ENCODE measurements around the gene ASIC4. TPM values are rescaled to one million over a fixed set of nuclear protein-coding genes. Genes with fewer than 3 reads are reported as not detected.

ASIC4 gene
- total RNA-seq, 1 experiment from 2014 or later: 2.1 TPM

GRCh38 chr2:219543596-219544358 is 29.5 kb downstream of the ASIC4 start, which contains the start of the genes CHPF and TMEM198 (continued):
- TF ChIP-seq REST (IDR thresholded peaks at IDR 0.05; ENCODE audit: low read depth): no peak
- peak; percentile 29 for TF ChIP-seq YY1 (IDR thresholded peaks at IDR 0.05; ENCODE audit: extremely low read depth, insufficient replicate concordance, low read depth, low read length)
- TF ChIP-seq JUND (IDR thresholded peaks at IDR 0.05): no peak

- ATAC-seq (no peak), DNase-seq (ENCODE audit: low read depth, low spot score) (no peak)
- BruUV-seq (replicated peaks): no TSS peak
- Histone ChIP-seq H3K36me3 (ENCODE audit: control insufficient read depth in 1 of 2, insufficient read depth in 2 of 2, low read length in 2 of 2) (peaks cover 2 to 26% of the 10 kb centered on the region in 2 experiments; a peak in 3 of 4 replicates), H3K27ac (ENCODE audit: low read depth, low read length) (peak overlapping the region; percentile 19; the same call in 1 of the 2 replicates), H3K9me3 (ENCODE audit: control insufficient read depth in 1 of 2, insufficient read depth in 1 of 2, low read depth in 1 of 2, low read length in 2 of 2) (no peaks in the 10 kb centered on the region), H3K27me3 (ENCODE audit: insufficient read depth, low read length) (no peaks in the 10 kb centered on the region), H3K4me3 (replicated peaks in 1 of 2; ENCODE audit: low read depth in 1 of 2, low read length in 2 of 2) (peak overlapping the region; percentile 49 to 99), H3K79me2 (ENCODE audit: insufficient read depth, low read length) (peaks cover 36% of the 10 kb centered on the region), H4K20me1 (ENCODE audit: insufficient read depth) (peaks cover 6% of the 10 kb centered on the region; the same call in 1 of the 2 replicates), H3K4me1 (ENCODE audit: control insufficient read depth in 1 of 2, insufficient read depth in 2 of 2, low read length in 2 of 2) (peaks cover 0 to 39% of the 10 kb centered on the region in 2 experiments; a peak in 2 of 4 replicates), H3K9ac (ENCODE audit: low read length) (peak overlapping the region; percentile 37; the same call in 1 of the 2 replicates), H2AFZ (ENCODE audit: low read depth, low read length, poor library complexity, severe bottlenecking) (no peak overlapping the region), H3K9me2 (ENCODE audit: insufficient read depth) (no peaks in the 10 kb centered on the region), H3K4me2 (ENCODE audit: low read length) (peak overlapping the region; percentile 98)
- intact Hi-C loops (cut with micrococcal nuclease): loop anchor here (5.0 kb wide), 2 partner anchors 83 to 482 kb away; partner anchors contain the start of genes IHH and SLC4A3
- ChIA-PET POLR2A (no interaction called here), RAD21 (ENCODE audit: low non-redundant PET in 1 of 2, low total read pairs in 2 of 2, uncharacterized antibody in 2 of 2, unreplicated experiment in 2 of 2) (no interaction called here), CTCF (no interaction called here)
- TF ChIP-seq EZH2phosphoT487 (IDR thresholded peaks at IDR 0.05; ENCODE audit: borderline replicate concordance) (no peak), SRF (IDR thresholded peaks at IDR 0.05; ENCODE audit: low read depth) (no peak), TCF7L2 (IDR thresholded peaks at IDR 0.05; ENCODE audit: borderline replicate concordance, extremely low read depth, insufficient read depth, insufficient read length) (no peak), SIN3A (IDR thresholded peaks at IDR 0.05; ENCODE audit: low read depth) (no peak), ZFX (IDR thresholded peaks at IDR 0.05) (no peak), ELF1 (IDR thresholded peaks at IDR 0.05; ENCODE audit: borderline replicate concordance, low read depth) (no peak), RAD21 (IDR thresholded peaks at IDR 0.05; ENCODE audit: low read depth) (no peak), FOSL1 (IDR thresholded peaks at IDR 0.05; ENCODE audit: low read depth) (no peak), EGR1 (IDR thresholded peaks at IDR 0.05; ENCODE audit: low read depth) (no peak), CBX3 (IDR thresholded peaks at IDR 0.05; ENCODE audit: low read depth) (no peak), ZBTB33 (IDR thresholded peaks at IDR 0.05; ENCODE audit: extremely low read depth, insufficient replicate concordance, low read length) (no peak), ZNF274 (IDR thresholded peaks at IDR 0.05; ENCODE audit: low read depth, low read length) (no peak)
Observed at GRCh38 chr2:219544567-219544966, 30.3 kb downstream of the ASIC4 start.
